Inflammatory macrophage (primary cell): Measurements from ENCODE around the gene NANOS3.
A peak's percentile ranks its signal among the peaks of the same experiment; 100 is the strongest.
"Not testable (repeated sequence)": the region's sequence is repeated elsewhere in the genome, so short reads cannot be mapped to it uniquely, and the experiment has no call there.

ENCODE experiments used
- DNase-seq, 2 donors: peaks; one replicate each; pipeline ENCODE4 v3.0.0-alpha.2; 2020 to 2022

The NANOS3 gene

DNA sequence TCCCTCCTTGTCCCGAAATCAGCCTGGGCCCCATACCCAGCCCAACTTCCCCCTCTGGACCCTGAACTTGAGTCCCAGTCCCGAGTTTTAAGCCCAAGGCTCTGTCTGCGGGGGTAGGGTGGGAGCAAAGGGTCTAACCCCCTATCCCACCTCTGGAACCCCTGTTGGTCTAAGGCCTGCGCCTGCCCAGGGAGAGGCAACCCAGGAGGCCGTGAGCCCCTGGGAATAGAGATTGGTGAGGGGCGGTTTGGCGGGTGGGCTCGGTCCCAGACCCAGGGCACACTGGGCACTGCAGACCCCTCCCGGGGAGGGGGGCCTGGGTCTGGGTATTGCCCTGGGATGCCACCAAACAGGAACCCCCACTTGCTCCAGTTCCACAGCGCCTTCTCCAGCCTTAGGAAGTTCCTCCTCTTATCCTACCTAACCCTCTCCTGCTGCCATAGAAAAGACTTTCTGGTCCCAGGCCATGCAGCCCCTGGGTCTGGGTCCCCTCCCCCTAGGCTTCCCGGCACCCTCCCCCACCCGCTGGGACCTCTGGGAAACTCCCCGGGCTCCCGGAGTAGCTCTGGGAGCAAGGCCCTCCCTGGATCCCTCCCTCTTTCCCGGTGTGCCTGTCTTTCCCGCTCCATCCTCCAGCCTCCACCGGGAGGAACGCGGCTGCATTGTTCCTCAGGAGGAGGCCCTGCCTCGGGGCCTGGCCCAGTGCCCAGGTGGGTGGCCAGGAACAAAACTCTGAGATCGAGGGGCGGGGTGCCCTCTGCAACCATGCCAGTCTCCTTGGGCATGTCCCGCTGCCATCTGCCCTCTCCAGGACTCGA lies 33.6 kb upstream of the NANOS3 start:
- no peak for DNase-seq

DNA sequence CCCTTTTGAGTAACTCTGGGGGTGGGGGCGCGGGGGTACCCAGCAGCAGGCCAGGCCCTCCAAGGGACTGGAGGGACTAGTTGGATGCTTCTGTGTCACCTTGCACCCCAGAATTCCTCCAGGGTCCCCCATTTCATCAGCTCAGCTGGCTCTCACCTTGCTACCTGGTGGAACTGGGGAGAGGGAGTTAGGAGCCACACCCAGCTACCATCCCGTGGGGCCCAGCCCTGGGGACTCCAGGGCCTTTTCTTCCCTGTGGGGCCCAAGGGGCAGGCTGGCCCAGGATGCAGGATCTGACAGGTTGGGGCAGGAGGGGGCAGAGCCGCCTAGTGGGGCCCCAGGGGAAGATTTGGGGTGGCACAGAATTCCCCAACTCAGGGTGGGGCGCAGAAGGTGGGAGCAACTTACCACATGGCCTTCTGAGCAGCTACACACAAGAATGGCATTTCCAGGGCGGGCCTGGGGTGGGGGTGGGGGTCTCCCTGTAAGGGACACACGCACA lies 32.8 kb upstream of the NANOS3 start:
- no peak for DNase-seq

DNA sequence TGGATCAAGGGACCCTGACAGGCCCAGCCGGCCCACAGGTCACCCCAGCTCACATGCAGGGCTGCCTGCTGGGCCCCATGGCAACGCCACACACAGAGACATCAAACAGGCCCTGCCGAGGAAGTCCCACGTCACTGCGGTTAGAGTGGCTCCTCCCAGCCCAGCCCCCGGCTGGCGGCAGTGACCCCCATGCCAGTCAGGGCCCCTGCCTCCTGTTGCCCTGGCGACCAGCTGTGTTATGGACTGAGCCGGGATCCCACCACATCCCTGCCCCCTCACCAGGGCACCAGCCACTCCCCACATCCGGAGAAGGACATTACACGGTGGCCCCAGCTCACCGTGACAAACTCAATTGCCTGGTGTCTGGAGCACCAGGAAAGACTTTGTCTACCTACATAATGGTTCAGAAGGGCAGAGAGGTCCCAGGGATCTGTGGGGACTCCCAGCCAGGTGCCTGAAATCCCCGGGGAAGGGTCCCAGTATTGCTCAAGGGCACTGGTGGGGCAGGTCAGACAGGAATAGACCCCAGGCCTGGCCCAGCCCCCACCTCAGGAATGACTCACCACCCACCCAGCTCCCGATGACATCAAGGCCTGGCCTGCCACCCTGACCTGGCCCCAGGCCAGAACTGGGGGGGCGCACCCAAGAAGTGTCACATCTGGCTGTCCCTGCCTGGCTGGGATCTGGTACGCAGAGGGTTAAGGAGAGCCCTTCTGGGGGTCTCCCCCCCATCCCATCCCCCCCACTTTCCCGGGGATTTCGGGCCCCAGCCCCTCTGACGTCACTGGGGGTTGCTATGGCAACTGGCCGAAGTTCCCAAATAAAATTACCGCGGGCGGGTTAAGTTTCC lies 30.2 kb upstream of the NANOS3 start:
- DNase-seq = peak; percentile 86 to 91

DNA sequence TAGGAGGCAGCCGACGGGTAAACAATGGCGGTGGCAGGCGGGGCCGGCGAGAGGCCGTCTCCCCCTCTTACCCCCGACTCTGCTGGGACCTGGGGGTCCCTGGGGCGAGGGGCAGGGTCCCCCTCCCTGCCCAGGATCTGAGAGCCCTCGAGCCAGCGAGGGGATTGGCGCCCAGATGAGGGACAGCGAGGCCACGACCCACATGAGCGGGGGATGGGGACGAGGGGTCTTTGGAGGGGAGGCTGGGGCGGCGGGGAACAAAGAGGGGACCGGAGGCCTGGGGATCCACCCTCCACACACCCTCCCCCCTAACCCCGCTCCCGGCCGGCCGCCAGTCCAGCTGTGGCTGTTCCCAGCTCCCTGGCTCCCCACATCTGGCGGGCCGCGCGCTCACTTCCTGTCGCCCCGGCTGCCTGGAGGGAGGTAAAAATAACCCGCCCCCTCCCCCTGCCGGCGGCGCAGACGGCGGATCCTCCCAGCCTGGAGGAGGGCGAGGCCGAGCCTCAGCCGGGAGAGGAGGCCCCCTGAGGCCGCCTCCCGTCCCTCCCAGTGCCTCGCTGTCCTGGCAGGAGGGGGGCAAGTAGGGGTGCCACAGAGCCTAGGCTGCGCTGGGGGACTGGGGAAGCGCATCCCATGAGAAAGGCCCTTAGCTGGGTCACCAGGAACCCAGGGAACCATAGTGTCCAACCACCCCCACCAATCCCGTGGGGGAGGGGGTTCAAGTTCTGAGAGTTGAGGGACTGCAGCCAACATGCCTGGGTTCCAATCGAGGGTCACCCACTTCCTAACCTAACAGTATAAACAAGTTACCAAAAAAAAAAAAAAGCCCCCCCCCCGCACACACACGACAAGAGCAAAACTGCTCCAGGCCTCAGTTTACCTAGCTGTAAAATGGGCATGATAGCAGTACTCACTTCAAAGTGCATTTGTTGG lies 29.3 kb upstream of the NANOS3 start:
- DNase-seq = peak; percentile 82 to 89

DNA sequence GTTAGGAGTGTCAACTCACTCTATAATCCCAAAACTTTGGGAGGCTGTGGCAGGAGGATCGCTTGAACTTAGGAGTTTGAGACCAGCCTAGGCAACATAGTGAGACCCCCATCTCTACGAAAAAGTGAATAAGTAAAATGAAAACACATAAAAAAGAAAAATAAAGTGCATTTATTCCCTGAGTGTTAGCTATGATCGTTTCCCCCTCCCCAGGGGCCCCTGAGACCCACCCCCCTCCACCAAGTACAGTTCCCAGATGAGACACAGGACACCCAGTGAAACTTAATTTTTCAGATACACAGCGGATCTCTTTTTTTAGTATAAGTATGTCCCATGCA lies 28.6 kb upstream of the NANOS3 start:
- no peak for DNase-seq

DNA sequence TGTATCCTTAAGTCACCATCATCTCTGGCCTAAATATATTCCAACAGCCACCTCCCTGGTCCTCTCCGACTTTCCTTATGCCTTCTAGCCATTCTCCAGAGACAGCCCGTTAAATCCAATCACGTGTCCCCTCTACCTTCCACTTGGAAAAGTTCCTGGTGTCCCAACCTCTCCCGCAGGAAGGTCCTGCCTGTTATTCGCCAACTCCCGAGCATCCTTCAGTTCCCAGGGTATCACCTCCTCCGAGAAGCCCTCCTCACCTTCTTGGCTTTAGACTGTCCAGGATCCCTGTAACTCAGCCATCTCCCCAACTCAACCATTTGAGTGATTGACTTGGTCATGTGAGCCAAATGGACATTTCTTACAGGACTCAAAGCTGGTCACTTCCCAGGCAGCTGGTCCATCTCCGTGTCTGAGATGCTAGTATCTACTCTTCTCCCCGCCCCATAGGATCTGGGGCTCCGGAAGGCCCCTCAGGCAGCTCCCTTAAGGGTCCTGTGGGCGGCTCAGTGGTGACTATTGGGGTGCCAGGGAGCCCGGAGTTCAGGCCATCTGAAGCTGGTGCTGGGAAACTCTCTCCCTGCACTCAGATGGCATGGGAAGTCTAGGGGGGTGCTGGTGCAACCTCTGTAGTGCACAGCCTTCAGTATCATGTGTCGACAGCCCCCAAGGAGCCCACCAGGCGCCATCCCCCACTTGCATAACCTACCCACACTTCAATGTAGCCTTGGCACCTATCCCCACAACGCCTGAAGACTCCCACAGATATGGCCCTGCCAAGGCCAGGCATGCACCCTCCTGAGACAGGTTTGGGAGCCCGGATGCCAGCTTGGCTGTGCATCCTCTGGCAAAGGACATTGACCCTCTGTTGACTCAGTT lies 27.9 kb upstream of the NANOS3 start:
- DNase-seq = no peak

DNA sequence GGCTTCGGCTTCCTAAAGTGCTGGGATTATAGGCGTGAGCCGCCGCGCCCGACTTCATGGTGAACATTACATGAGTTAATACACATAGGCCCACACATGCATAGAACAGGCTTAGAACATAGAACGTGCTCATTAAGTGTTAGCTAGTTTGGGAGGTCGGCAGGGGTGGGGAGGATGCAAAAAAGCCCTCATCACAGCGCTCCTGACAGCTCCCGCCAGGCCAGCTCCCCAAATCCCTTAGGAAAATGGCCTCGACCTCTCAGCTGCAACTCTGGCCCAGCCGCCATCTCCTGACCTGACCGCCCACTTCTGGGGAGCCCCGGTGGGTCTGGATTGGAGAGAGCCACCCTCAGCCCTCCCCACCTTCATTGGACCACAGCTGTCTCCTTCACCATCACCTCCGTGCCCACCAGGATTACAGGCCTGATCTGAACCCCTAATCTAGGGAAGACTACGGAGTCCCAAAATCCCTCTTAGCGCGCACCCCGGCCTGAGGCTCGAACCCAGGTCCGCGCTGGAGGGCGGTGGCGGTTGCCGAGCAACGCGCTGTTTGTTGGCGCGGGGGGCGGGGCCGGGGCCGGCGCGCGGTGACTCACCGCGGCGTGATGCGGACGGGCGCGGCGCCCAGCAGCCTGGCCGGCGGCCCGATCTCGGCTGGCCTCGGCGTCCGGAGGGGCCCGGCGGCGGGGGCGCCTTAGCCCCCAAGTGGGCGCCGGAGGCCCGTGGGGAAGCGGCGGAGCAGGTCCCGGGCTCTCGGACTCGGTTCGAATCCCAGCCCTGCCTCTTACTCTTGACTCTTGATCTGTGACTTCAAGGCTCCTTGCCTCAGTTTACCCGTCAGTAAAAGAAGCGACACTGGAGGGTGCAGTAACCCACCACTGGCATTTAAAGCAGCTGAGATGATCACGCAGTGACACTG lies 26.7 kb upstream of the NANOS3 start:
- DNase-seq = peak; percentile 78 to 90

DNA sequence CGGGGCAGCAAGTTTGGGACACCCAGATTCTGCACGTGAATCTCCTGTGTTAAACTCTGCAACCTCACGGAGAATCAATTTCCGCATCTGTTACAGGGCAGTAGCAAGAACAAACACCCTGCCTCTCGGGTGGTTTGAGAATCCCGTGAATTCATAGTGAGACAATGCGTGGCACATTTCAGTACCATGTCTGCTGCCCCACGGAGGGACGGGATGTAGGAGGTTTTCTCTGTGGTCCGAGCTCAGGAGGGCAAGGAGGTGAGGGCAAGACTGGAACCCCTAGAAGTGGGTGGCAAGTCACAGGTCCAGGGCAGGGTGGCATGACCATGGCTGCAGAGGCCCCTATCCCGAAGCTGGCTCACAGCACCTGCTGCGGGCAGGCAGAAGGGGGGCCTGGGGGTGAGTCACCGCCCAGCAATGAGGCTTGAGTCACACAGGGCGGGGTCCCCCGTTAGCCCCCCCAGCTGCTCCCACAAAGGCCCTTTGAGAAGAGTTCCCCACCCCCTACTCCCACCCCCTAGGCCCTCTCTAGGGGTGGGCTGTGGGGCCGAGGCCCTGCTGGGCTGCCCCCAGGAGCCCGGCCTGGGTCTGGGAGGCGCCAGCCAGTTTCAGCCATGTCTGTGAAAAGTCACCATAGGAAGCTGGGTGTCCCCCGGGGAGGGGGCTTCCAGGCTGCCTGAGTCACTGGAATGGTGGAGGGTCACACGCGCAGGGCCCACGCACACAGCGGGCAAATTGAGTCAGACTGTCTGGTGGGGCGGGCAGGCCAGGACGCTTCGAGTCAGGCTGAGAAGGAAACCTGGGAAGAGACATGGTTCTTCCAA lies 25.8 kb upstream of the NANOS3 start:
- DNase-seq = peak; percentile 58 to 86

DNA sequence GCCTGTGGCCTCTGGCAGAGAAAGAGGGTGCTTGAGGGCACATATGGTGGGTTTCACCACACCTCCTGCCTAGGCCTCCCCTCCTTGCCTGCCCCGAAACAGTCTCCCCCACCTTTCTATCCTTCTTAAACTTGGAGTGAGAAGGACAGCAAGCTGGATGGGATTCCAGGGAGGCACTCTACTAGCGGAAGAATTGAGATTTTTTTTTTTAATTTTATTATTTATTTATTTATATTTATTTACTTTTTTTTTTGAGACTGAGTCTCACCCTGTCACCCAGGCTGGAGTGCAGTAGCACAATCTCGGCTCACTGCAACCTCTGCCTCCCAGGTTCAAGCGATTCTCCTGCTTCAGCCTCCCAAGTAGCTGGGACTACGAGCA lies 25.2 kb upstream of the NANOS3 start:
- DNase-seq = not testable (repeated sequence)

DNA sequence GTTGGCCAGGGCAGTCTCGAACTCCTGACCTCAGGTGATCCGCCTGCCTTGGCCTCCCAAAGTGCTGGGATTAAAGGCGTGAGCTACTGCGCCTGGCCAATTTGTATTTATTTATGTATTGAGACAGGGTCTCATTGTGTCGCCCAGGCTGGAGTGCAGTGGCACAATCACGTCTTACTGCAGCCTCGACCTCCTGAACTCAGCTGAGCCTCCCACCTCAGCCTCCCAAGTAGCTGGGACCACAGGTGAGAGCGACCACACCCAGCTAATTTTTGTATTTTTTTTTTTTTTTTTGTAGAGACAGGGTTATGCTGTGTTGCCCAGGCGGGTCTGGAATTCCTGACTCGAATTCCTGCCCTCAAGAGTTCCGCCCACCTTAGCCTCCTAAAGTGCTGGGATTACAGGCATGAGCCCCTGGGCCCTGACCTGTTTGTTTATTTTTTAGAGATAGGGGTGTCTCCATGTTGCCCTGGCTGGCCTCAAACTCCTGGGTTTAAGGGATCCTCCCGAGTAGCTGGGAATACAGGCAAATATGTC lies 24.7 kb upstream of the NANOS3 start:
- not testable (repeated sequence) for DNase-seq

DNA sequence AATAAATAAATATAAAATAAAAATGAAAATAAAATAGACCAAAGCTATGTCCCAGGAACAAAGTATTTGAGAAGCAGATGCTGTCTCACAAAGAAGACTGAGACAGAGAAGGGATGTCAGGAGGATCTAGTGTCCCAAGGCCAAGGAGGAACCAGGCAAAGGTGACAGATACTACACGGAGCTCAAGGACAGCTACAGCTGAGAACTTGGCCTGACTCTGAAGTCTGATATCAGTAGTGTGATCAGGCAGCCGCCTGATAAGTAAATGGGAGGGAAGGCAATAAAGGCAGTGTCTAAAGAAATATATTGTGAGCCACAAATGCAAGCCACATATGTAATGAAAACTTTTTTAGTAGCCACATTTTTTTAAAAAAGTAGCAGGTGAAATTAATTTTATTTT lies 20.4 kb upstream of the NANOS3 start:
- DNase-seq = no peak

DNA sequence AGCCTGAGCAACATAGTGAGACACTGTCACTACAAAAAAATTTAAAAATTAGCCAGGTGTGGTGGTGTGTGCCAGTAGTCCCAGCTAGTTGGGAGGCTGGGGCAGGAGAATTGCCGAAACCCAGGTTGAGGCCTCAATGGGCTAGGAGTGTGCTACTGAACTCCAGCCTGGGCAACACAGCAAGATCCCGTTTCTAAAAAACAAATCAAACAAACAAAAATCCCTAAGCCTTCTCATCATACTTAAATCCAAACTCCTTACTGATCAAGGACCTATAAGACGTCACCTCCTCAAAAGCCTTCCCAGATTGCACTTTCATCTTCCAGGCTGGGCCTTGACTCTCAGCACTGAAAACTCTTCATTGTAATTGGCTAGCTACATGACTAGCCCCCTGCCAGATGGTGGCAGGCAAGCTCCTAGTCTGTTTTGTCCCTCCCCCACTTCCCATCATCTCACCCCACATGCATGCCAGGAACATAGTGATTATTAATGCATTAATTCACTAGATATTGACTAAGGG lies 17.5 kb upstream of the NANOS3 start:
- DNase-seq = no peak

DNA sequence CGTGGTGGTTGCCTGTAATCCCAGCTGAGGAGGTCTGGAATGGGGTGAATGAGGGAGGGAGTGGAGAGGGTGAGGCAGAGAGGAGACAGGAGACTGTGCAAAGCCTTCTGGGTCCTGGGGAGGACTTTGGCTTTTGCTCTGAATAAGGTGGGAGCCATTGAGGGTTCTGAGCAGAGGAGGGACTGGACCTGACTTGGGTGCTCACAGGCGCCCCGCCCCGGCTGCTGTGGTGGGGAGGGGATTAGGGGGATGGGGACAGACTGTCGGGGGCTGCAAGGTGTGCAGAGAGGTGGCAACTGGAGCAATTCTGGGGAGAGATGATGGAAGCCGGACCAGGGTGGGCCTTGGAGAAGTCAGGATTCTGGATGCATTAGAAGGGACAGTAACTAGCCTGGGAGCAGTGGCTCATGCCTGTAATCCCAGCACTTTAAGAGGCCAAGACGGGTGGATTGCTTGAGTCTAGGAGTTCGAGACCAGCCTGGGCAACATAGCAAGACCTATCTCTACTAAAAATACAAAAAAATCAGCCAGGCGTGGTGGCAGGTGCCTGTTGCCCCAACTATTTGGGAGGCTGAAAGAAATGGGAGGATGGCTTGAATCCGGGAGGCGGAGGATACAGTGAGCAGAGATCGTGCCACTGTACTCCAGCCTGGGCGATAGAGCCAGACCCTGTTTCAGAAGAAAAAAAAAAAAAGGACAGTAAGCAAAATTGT lies 16.1 kb upstream of the NANOS3 start:
- no peak for DNase-seq

DNA sequence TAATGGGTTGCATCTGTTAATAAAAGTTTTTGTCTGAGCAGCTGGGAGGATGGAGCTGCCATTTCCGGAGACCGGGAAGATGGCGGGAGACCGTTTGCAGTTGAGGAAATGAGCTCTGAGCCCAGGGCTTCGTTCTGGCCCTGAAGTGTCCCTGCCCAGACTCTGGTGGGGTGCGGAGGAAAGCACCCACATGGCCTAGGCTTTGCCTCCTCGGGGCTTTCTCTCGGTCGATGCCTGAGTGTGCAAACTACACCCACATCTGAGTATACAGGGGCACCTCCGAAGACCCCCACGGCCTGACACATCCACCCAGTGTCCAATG lies 15.6 kb upstream of the NANOS3 start:
- DNase-seq = peak in 1 of 2 donors; percentile 39

DNA sequence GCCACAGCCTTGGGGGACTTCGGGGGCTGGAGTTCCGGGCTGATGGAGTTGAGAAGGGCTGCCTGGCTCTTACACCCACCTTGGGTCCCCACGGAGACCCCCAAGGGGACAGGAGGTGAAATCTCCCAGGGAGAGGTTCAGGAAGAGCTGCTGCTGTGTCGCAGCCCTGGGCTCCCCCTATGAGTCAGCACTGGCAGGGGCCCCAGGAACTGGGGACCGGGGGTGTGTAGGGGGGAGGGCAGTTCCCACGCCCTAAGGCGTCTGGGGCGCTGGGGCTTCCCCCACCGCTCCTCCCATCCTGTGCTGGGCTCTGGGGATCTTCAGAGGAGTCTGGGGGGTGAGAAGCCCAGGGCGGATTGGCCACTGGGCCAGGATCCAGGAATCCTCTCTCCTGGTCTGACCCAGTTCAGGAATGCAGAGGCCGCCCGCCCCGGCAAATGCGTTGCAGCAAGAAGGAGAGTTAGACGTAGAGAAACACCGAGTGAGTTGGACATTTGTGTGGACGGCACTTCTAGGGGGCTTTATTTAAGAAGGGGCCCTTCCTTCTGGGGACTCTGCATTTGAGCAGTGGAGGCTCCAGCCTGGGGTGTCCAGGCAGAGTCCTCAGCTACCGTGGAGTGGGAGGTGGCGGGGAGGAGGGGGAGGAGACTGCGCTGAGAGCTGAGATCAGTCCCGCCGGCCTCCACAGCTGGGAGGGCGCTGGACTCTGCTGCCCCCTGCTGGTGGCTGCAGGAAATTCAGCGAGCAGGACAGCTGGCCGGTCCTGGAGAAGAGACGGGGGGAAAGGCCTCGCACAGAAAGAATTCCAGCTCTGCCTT lies 15.0 kb upstream of the NANOS3 start:
- peak; percentile 89 to 91 for DNase-seq

DNA sequence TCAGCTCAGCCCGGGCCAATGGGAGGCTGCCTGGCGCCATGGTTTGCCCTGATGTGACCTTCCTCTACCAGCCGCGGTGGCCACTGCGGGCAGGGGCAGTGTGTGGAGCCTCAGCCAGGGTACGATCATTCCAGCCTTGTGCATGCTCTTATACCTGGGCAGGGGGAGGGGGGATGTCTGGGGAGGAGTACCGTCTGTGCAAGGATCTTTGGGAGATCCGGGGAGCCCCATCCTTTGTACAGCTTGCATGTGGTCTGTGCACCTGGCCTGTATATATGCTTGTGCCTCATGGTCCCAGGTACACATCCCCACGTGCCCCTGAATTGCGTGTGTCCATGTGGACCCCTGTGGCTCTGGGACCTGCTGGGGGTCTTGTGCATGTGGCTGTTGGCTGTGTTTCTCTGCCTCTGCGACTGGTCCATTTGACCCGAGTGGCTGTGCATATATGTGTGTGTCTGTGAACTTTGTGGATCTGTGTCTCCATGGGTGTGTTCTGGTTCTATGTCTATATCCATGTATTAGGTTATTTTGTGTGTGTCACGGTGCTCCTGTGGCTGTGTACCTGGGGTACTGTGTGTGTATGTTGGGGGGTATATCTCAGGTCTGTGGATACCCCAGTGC lies 12.8 kb upstream of the NANOS3 start:
- DNase-seq = no peak
